Heart left ventricle (tissue), 13 donors: ENCODE data around the gene COL4A4.

Source experiments
- POLR2A ChIP-seq, 2 donors: fragments of 450-650 bp; IDR thresholded peaks; one replicate each; pipeline ENCODE4 v1.6.1; 2017; ENCODE audit warnings: antibody characterized with exemption in 2 of 2, mild to moderate bottlenecking in 2 of 2, moderate library complexity in 2 of 2
- TF ChIP-seq, protein P1 (sequence below), 12 donors: fragments of 200-600 bp; sonication (generic) in 4 of 12; IDR thresholded peaks; one replicate each; pipeline versions ENCODE4 v1.5.0 to v1.8.0; 2018 to 2022; ENCODE audit warnings: antibody characterized with exemption in 12 of 12, mild to moderate bottlenecking in 5 of 12
- donor health status: ischemic (EF 13 %, LVEDD 7.1; RV severe dilation, severe dysfunction).
- donor health status: DM: no; HTN: yes; CAD: no.
- donor health status: DM: no; HTN: no; CAD: no.
- donor health status: ischemic (EF 25% LVEDD 6.9; RV normal size, moderate dysfunction).
- donor health status: ischemic (EF 25% LVEDD 5.7; RV mildly dilated, moderate dysfunction).
- donor health status: ischemic (EF 35%, LVEDD 5.7; RV mildly dilated, moderate dysfunction).
- donor health status: nonischemic (EF 11% LVEDD 7.7; RV severe dilation, severe dysfunction).
- donor health status: DM: yes; HTN: yes; CAD: no.
- donor health status: PGD.
- donor health status: ischemic (EF 29% LVEDD 5.4; RV normal size, mild dysfunction).
- donor health status: nonischemic (EF 23%, LVEDD 6.1; RV moderate dilation, normal function).

DNA sequence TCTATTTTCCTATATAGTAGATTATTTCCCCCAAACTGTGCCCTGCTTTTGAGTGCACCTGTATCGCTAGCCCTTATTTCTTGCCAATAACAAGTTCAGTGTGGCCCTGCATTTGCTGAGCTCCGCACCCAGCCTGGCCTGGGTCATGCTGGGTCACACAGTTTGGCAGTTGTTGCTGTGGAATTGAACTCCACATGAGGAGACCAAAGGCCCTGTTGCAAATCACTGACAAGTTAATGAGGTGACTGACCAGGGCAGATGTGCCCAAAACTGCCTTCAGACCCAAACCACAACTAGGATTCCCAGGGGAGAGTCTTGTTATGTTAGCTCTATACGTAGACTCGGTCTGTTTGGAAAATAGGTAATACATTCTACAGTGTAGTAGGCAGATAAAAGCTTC is 31.0 kb downstream of the COL4A4 start:
- TF ChIP-seq, protein P1, sequence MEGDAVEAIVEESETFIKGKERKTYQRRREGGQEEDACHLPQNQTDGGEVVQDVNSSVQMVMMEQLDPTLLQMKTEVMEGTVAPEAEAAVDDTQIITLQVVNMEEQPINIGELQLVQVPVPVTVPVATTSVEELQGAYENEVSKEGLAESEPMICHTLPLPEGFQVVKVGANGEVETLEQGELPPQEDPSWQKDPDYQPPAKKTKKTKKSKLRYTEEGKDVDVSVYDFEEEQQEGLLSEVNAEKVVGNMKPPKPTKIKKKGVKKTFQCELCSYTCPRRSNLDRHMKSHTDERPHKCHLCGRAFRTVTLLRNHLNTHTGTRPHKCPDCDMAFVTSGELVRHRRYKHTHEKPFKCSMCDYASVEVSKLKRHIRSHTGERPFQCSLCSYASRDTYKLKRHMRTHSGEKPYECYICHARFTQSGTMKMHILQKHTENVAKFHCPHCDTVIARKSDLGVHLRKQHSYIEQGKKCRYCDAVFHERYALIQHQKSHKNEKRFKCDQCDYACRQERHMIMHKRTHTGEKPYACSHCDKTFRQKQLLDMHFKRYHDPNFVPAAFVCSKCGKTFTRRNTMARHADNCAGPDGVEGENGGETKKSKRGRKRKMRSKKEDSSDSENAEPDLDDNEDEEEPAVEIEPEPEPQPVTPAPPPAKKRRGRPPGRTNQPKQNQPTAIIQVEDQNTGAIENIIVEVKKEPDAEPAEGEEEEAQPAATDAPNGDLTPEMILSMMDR (IDR thresholded peaks at IDR 0.05): no peak
- no peak for TF ChIP-seq POLR2A (IDR thresholded peaks at IDR 0.05)
